Adrenal gland (tissue), 12 donors: ENCODE measurements around the gene ABCA5. TPM values are rescaled to one million over a fixed set of nuclear protein-coding genes. Genes with fewer than 3 reads are reported as not detected.

Source experiments
- DNase-seq, 7 donors: peaks; one replicate each; pipeline ENCODE4 v3.0.0-alpha.2; 2019 to 2020
- H3K27ac ChIP-seq, 5 donors: fragments of 200-600 bp; sonication (generic) in 4 of 5; 1 replicate in 3 of 5; 2 replicates in 2 of 5; pipeline versions ENCODE4 v1.5.1 to v1.8.0; 2016 to 2020; ENCODE audit warnings: mild to moderate bottlenecking in 1 of 5
- H3K27me3 ChIP-seq: fragments of 200-600 bp; 2 replicates; pipeline ENCODE4 v1.8.0; 2021
- H3K36me3 ChIP-seq, 2 donors: fragments of 200-600 bp; replicated peaks in 1 of 2; 1 replicate in 1 of 2; 2 replicates in 1 of 2; pipeline versions ENCODE4 v1.5.1 to v1.8.0; 2018 to 2022
- H3K4me1 ChIP-seq, 2 donors: fragments of 200-600 bp; replicated peaks in 1 of 2; 1 replicate in 1 of 2; 2 replicates in 1 of 2; pipeline versions ENCODE4 v1.5.1 to v1.8.0; 2018 to 2021
- H3K4me3 ChIP-seq, 4 donors: fragments of 200-600 bp; sonication (generic) in 3 of 4; one replicate each; pipeline ENCODE4 v1.5.1; 2016 to 2018
- H3K9me3 ChIP-seq, 3 donors: fragments of 200-600 bp; sonication (generic) in 1 of 3; replicated peaks in 1 of 3; 1 replicate in 2 of 3; 2 replicates in 1 of 3; pipeline versions ENCODE4 v1.5.1 to v1.8.0; 2016 to 2021
- CTCF ChIP-seq, 6 experiments: fragments of 450-650 bp in 4 of 6; fragments of 200-600 bp in 2 of 6; sonication (generic) in 1 of 6; IDR thresholded peaks; 1 replicate in 5 of 6; 2 replicates in 1 of 6; pipeline versions ENCODE4 v1.5.1 to v1.8.0; 2016 to 2021; ENCODE audit warnings: antibody characterized with exemption in 6 of 6, mild to moderate bottlenecking in 2 of 6, moderate library complexity in 1 of 6
- POLR2A ChIP-seq, 2 donors: fragments of 450-650 bp; IDR thresholded peaks; one replicate each; pipeline ENCODE4 v1.6.1; 2017; ENCODE audit warnings: antibody characterized with exemption in 2 of 2, mild to moderate bottlenecking in 2 of 2, moderate library complexity in 1 of 2
- WGBS, 4 donors: extraction: QIAGEN DNeasy Blood & Tissue Kit in 2 of 4; methylation state at CpG; one replicate each; pipeline versions ENCODE4 v1.1.5 to v1.1.7; 2013 to 2017; 5-methylcytosine and 5-hydroxymethylcytosine counted together
- intact Hi-C, 2 donors: fragments of 100-400 bp; cut with DNase I; formaldehyde crosslinking; loops; one replicate each; pipeline versions ENCODE4 v1.14.1 to v1.15.0; 2022 to 2023
- polyA plus RNA-seq, 3 donors: library from polyadenylated mRNA; stranded (reverse); fragments of 200-250 nt in 2 of 3; fragments of 350-450 nt in 1 of 3; fragmentation: Illumina TruSeq in 1 of 3; extraction: RNeasy Lipid Tissue Mini Kit (QIAGEN cat#74804) in 1 of 3; gene quantifications; one replicate each; pipeline ENCODE4 v1.2.3, GENCODE V29; 2013 to 2014
- total RNA-seq, 9 donors: library from RNA; depleted of rRNA in 4 of 9; stranded (reverse); fragments of >200 nt in 4 of 9; fragments of 120-200 nt in 1 of 9; fragmentation: NEBNext Ultra II Directional in 1 of 9; extraction: Animal tissue kit (Norgen Biotek cat#: 25700) in 1 of 9; gene quantifications; one replicate each; pipeline versions ENCODE4 v1.1.0 to v1.2.4, GENCODE V29; 2013 to 2023
- donor health status: healthy with polysubstance abuse.
- donor health status: Bipolar disorder and iron deficiency.
- donor health status: DM: yes; HTN: yes; CAD: no.
- donor health status: DM: no; HTN: no; CAD: no.
- donor health status: DM: no; HTN: no; CAD: no.
- donor health status: DM: yes; HTN: yes; CAD: no.

ABCA5 gene
- total and polyA plus RNA-seq, 12 donors, result 21.5 to 142 (median 40.7) TPM

DNA sequence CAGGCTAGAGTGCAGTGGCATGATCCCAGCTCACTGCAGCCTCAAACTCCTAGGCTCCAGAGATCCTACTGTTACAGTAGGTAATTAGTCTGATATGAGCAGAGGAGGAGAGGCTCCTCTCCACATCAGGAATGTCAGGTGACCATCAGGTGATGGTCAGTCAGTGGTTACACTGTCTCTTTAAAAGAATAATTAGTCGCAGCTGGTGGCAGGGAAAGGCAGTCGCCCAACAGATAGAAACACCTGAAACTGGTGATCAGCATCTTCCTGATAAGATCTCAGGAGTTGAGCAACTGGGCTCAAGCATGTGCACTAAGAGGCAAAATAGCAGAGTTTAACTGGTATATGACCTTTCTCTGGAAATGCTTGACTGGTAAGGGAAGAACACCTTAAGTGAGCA, 21.5 kb upstream of the ABCA5 start:
- Histone ChIP-seq H3K4me1 (no peaks in the 10 kb centered on the region), H3K27ac (no peak overlapping the region), H3K27me3 (no peaks in the 10 kb centered on the region), H3K4me3 (no peak overlapping the region), H3K36me3 (no peaks in the 10 kb centered on the region), H3K9me3 (no peaks in the 10 kb centered on the region)
- no peak for DNase-seq
- 79 to 91% (median 86%) methylated on average over 2 of the region's 2 CpGs for WGBS, 4 donors
- intact Hi-C loops, result no loop called here
- TF ChIP-seq CTCF (IDR thresholded peaks at IDR 0.05) (no peak), POLR2A (IDR thresholded peaks at IDR 0.05) (no peak)

DNA sequence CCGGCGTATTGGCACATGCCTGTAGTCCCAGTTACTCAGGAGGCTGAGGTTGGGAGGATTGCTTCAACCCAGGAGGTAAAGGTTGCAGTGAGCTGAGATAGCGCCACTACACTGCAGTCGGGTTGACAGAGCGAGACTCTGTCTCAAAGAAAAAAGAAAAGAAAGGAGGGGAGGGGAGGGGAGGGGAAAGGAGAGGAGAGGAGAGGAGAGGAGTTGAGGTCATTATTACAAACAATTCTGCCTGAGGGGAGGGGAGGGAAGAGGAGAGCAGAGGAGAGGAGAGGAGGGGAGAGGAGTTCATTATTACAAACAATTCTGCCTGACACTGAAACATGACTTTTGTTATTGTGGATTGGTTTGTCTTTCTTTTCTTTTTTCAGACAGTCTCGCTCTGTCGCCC, 19.8 kb upstream of the ABCA5 start:
- 88 to 96% (median 91%) methylated on average over 7 of the region's 7 CpGs for WGBS, 4 donors

DNA sequence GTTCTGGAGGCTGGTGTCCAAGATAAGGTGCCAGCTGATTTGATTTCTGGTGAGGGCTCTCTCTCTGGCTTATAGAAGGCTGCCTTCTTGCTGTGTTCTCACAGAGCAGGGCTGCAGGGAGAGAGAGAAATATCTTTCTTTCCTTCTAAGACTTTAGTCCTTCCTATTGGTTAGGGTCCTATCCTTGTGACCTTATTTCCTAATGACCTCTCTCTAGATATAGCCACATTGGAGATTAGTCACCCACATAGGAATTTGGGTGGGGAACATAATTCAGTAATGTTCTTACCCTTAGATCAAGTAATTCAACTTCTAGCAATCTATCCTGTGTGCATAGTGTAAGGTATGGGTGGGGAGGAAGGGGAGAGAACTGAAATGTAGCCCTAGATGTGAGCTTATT, 18.0 kb upstream of the ABCA5 start:
- no peak for DNase-seq
- H3K4me1 ChIP-seq, result no peaks in the 10 kb centered on the region

More for the DNA sequence above, 19.8 kb upstream of the ABCA5 start:
- H3K27ac ChIP-seq, result no peak overlapping the region
- H3K4me1 ChIP-seq, result no peaks in the 10 kb centered on the region
- DNase-seq, result no peak
- TF ChIP-seq POLR2A (IDR thresholded peaks at IDR 0.05) (no peak), CTCF (IDR thresholded peaks at IDR 0.05) (no peak)
- H3K27me3 ChIP-seq, result no peaks in the 10 kb centered on the region
- intact Hi-C loops, result no loop called here
- H3K4me3 ChIP-seq, result no peak overlapping the region
- H3K36me3 ChIP-seq, result no peaks in the 10 kb centered on the region
- H3K9me3 ChIP-seq, result no peaks in the 10 kb centered on the region

GRCh38 chr17:69342896-69343644, 16.1 kb upstream of the ABCA5 start:
- Histone ChIP-seq H3K4me3 (no peak overlapping the region), H3K27ac (no peak overlapping the region), H3K9me3 (no peaks in the 10 kb centered on the region), H3K4me1 (no peaks in the 10 kb centered on the region), H3K27me3 (no peaks in the 10 kb centered on the region), H3K36me3 (no peaks in the 10 kb centered on the region)
- no peak for TF ChIP-seq CTCF (IDR thresholded peaks at IDR 0.05)
- TF ChIP-seq POLR2A (IDR thresholded peaks at IDR 0.05), result no peak
- intact Hi-C loops, result no loop called here
- no peak for DNase-seq
- WGBS, 4 donors, result 39 to 53% (median 47%) methylated on average over 3 of the region's 3 CpGs

More for the DNA sequence above, 18.0 kb upstream of the ABCA5 start:
- H3K36me3 ChIP-seq, result no peaks in the 10 kb centered on the region
- no peak overlapping the region for H3K27ac ChIP-seq
- H3K9me3 ChIP-seq, result no peaks in the 10 kb centered on the region
- intact Hi-C loops, result no loop called here
- no peak overlapping the region for H3K4me3 ChIP-seq
- H3K27me3 ChIP-seq, result no peaks in the 10 kb centered on the region
- TF ChIP-seq POLR2A (IDR thresholded peaks at IDR 0.05), result no peak
- TF ChIP-seq CTCF (IDR thresholded peaks at IDR 0.05), result no peak
